HG03280 (cell line): ENCODE measurements around the gene GARIN3.

Source experiments
- ATAC-seq: cut with Tn5 transposase; IDR thresholded peaks from one replicate; pipeline ENCODE4 v1.9.1; 2021; ENCODE audit warnings: mild to moderate bottlenecking, moderate library complexity; ENCODE audit not compliant: unreplicated experiment

GARIN3 gene

GRCh38 chr5:157150995-157151394 is 15.1 kb downstream of the GARIN3 start:
- ATAC-seq, result no peak

GRCh38 chr5:157148734-157149615 is 17.1 kb downstream of the GARIN3 start:
- ATAC-seq, result peak; percentile 84

- peak; percentile 40 for ATAC-seq
These were observed 22.7 kb downstream of the GARIN3 start for GRCh38 chr5:157143127-157143971.

- peak; percentile 100 for ATAC-seq
These were observed 23.5 kb downstream of the GARIN3 start, which contains the start of gene MED7 for GRCh38 chr5:157142317-157143126. Gene MED7, minus strand, starts transcription at chr5:157142865. Its CDS starts 3,434 bp downstream, at chr5:157139431.

DNA sequence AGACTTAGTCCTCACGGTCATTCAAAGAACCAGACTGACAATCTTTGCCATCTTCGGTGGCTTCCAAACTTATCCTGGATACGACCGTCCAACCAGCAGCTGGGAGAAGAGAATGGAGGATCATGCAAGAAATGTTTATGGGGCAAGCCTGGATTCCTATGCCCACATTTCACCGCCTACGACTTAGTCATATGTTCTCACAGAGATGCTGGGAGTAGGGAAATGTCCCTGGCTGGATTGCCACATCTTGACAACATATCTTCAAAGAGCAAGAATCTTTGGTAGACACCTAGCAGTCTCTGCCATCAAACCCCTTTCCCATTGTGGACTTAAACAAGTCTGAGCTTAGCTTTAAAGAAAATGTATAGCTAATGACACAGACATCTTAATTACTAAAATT is 28.4 kb downstream of the GARIN3 start:
- ATAC-seq, result no peak

DNA sequence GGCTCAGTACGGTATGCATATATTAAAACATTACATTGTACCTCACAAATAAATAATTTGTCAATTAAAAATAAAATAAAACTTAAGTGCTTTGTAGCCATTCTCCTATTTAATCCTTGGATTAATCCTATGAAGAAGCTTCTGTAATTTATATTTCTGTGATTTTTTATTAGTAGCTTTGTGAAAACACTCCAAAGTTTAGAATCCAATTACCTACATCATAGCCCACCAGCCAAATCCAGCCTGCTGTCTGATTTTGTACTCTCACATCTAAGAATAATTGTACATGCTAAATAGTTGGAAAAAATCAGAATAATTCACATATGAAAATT is 33.8 kb downstream of the GARIN3 start:
- ATAC-seq, result no peak

GRCh38 chr5:157130925-157131324 is 35.1 kb downstream of the GARIN3 start:
- ATAC-seq, result peak; percentile 63

- ATAC-seq, result no peak
These were observed 44.4 kb downstream of the GARIN3 start for GRCh38 chr5:157121709-157122108.

GRCh38 chr5:157120102-157120501 is 46.0 kb downstream of the GARIN3 start:
- ATAC-seq, result no peak

DNA sequence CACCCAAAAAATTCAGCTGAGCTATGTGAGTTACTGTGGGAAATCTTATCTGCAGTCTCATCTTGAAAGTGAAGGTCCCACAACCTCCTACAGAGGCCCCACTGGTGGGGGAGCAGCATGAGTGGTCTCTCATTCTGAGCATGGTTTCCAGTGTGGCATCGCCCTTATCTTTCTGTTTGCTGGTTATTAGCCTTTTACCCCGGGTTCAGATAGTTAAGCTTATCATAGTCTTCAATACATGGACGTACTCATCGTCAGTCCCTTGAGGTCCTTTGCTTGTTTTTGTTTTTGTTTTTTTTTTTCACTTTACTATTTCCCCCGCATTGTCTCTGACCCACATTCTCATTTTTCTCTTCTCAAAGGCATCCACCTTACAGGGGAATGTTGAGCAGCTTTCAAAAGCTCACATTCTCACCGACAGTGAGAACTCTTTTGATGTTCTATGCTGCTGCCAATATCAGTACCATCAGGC is 49.5 kb downstream of the GARIN3 start:
- peak; percentile 60 for ATAC-seq

GRCh38 chr5:157115502-157115901 is 50.6 kb downstream of the GARIN3 start:
- ATAC-seq, result no peak

- ATAC-seq, result no peak
These were observed 51.1 kb downstream of the GARIN3 start for GRCh38 chr5:157115012-157115411.

DNA sequence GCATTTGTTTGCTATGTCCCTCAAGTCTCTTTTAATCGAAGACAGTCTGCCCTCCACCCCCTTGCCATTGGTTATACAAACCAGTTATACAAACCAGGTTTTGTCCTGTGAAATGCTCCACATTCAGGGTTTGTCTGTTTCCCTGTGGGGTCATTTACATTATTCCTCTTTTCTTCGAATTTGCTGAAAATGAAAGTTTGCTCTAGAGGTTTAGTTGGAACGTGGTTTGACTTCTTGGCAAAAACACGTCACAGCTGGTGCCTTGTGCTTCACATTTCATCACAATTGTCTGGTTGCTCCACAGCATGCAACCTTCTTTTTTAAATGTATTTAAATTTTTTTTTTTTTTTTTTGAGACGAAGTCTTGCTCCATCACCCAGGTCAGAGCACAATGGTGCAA is 53.1 kb downstream of the GARIN3 start:
- ATAC-seq, result no peak
